Lower lobe of right lung (tissue), 2 donors: Measurements from ENCODE around the gene ARHGAP31. TPM values are rescaled to one million over a fixed set of nuclear protein-coding genes. Genes with fewer than 3 reads are reported as not detected.

Experiments
- ATAC-seq, 2 donors: fragments of 200-7000 bp; cut with Tn5 transposase; one replicate each; pipeline ENCODE4 v1.9.1; 2020 to 2022; ENCODE audit warnings: mild to moderate bottlenecking in 2 of 2, moderate library complexity in 2 of 2
- DNase-seq: peaks from one replicate; pipeline ENCODE4 v3.0.0-alpha.2; 2020
- H3K27ac ChIP-seq: fragments of 200-600 bp; one replicate; pipeline ENCODE4 v1.8.0; 2022
- H3K27me3 ChIP-seq: fragments of 200-600 bp; one replicate; pipeline ENCODE4 v1.8.0; 2022; ENCODE audit warnings: low read depth
- H3K36me3 ChIP-seq: fragments of 200-600 bp; one replicate; pipeline ENCODE4 v1.8.0; 2022; ENCODE audit warnings: mild to moderate bottlenecking
- H3K4me1 ChIP-seq: fragments of 200-600 bp; one replicate; pipeline ENCODE4 v1.8.0; 2022
- H3K4me3 ChIP-seq: fragments of 200-600 bp; one replicate; pipeline ENCODE4 v1.8.0; 2022; ENCODE audit warnings: mild to moderate bottlenecking
- H3K9me3 ChIP-seq: fragments of 200-600 bp; one replicate; pipeline ENCODE4 v1.8.0; 2022
- CTCF ChIP-seq: fragments of 200-600 bp; IDR thresholded peaks from one replicate; pipeline ENCODE4 v1.8.0; 2022; ENCODE audit warnings: antibody characterized with exemption, mild to moderate bottlenecking
- intact Hi-C: fragments of 100-400 bp; cut with DNase I; formaldehyde crosslinking; loops from one replicate; pipeline ENCODE4 v1.11.0; 2022
- total RNA-seq: library from RNA; stranded (reverse); fragmentation: NEBNext Ultra II Directional; extraction: Animal tissue kit (Norgen Biotek cat#: 25700); gene quantifications from one replicate; pipeline ENCODE4 v1.2.1, GENCODE V29; 2021
- donor health status: DM: no; HTN: yes; CAD: no; lungs with severe emphysema.

ARHGAP31 gene
- total RNA-seq, 1 donor from 2014 or later: 100 TPM

GRCh38 chr3:119292666-119293065 is 1.5 kb upstream of the ARHGAP31 start:
- no peak for TF ChIP-seq CTCF
- Histone ChIP-seq H3K36me3 (peaks cover 5% of the 10 kb centered on the region), H3K27me3 (no peaks in the 10 kb centered on the region), H3K27ac (peak overlapping the region; percentile 94), H3K9me3 (peaks cover 2% of the 10 kb centered on the region), H3K4me3 (no peak overlapping the region), H3K4me1 (peaks cover 29% of the 10 kb centered on the region)
- no peak for ATAC-seq
- no peak for DNase-seq
- intact Hi-C loops: no loop called here

- ATAC-seq (peak; percentile 27 to 32), DNase-seq (no peak)
- no peak for TF ChIP-seq CTCF
- peak overlapping the region; percentile 72 for H3K4me3 ChIP-seq
- H3K27me3 ChIP-seq: no peaks in the 10 kb centered on the region
- intact Hi-C loops: no loop called here
- peaks cover 8% of the 10 kb centered on the region for H3K36me3 ChIP-seq
- H3K4me1 ChIP-seq: peaks cover 35% of the 10 kb centered on the region
- no peaks in the 10 kb centered on the region for H3K9me3 ChIP-seq
- H3K27ac ChIP-seq: peak overlapping the region; percentile 94
Observed at GRCh38 chr3:119293105-119293870, 895 bp upstream of the ARHGAP31 start.

GRCh38 chr3:119294696-119295671 is 801 bp downstream of the ARHGAP31 start:
- ATAC-seq (peak; percentile 31 to 36), DNase-seq (peak; percentile 53)
- Histone ChIP-seq H3K27ac (peak overlapping the region; percentile 94), H3K27me3 (no peaks in the 10 kb centered on the region), H3K9me3 (no peaks in the 10 kb centered on the region), H3K36me3 (peaks cover 23% of the 10 kb centered on the region), H3K4me1 (peaks cover 52% of the 10 kb centered on the region), H3K4me3 (peak overlapping the region; percentile 72)
- intact Hi-C loops: no loop called here
- TF ChIP-seq CTCF: no peak

- no peak for ATAC-seq
- no peaks in the 10 kb centered on the region for H3K9me3 ChIP-seq
- peaks cover 63% of the 10 kb centered on the region for H3K4me1 ChIP-seq
- H3K27ac ChIP-seq: peak overlapping the region; percentile 94
- H3K36me3 ChIP-seq: peaks cover 24% of the 10 kb centered on the region
- peak overlapping the region; percentile 72 for H3K4me3 ChIP-seq
- no peaks in the 10 kb centered on the region for H3K27me3 ChIP-seq
- TF ChIP-seq CTCF: no peak
- DNase-seq: no peak
- intact Hi-C loops: no loop called here
Observed at GRCh38 chr3:119295816-119296726, 1.9 kb downstream of the ARHGAP31 start.

- Histone ChIP-seq H3K9me3 (no peaks in the 10 kb centered on the region), H3K27me3 (no peaks in the 10 kb centered on the region), H3K36me3 (peaks cover 24% of the 10 kb centered on the region), H3K27ac (peak overlapping the region; percentile 94), H3K4me1 (peaks cover 69% of the 10 kb centered on the region), H3K4me3 (peak overlapping the region; percentile 72)
- no peak for ATAC-seq
- TF ChIP-seq CTCF: no peak
- intact Hi-C loops: no loop called here
- no peak for DNase-seq
Observed at GRCh38 chr3:119296727-119297122, 2.5 kb downstream of the ARHGAP31 start.
